WTC11 (cell line): ENCODE results near the gene LGALS9. TPM values are rescaled to one million over a fixed set of nuclear protein-coding genes. Genes with fewer than 3 reads are reported as not detected.

ENCODE experiments used
- ATAC-seq: fragments of 200-7000 bp; cut with Tn5 transposase; 2 replicates; pipeline ENCODE4 v1.10.0; 2021; ENCODE audit warnings: mild to moderate bottlenecking, moderate library complexity
- CTCF ChIA-PET: fragments of 300-600 bp; sonication (Branson Sonifier 250); formaldehyde crosslinking; loops from one replicate; lab custom pipeline; 2021; ENCODE audit warnings: antibody characterized with exemption; lab: Charles Lee
- POLR2A ChIA-PET: fragments of 350-600 bp; sonication (Branson Sonifier 250); formaldehyde crosslinking; loops from one replicate; lab custom pipeline; 2021; ENCODE audit warnings: antibody characterized with exemption; lab: Charles Lee
- DNase-seq: peaks from one replicate; pipeline ENCODE4 v3.0.0; 2021; ENCODE audit warnings: low spot score
- H3K27ac Mint-ChIP-seq: 2 replicates; pipeline ENCODE4 v1.8.0; 2021; ENCODE audit warnings: mixed read lengths
- H3K27me3 Mint-ChIP-seq: 2 replicates; pipeline ENCODE4 v1.8.0; 2021; ENCODE audit warnings: low read depth, mild to moderate bottlenecking, moderate library complexity, mixed read lengths
- H3K36me3 Mint-ChIP-seq: 2 replicates; pipeline ENCODE4 v1.8.0; 2021; ENCODE audit warnings: mixed read lengths
- H3K4me1 Mint-ChIP-seq: 2 replicates; pipeline ENCODE4 v1.8.0; 2022; ENCODE audit warnings: mixed read lengths
- H3K4me3 Mint-ChIP-seq: 2 replicates; pipeline ENCODE4 v1.8.0; 2021; ENCODE audit warnings: mild to moderate bottlenecking, moderate library complexity, mixed read lengths
- H3K9me3 Mint-ChIP-seq: 2 replicates; pipeline ENCODE4 v1.8.0; 2021; ENCODE audit warnings: mixed read lengths
- E2F1 ChIP-seq: sonication (generic); formaldehyde crosslinking; IDR thresholded peaks from 2 replicates; pipeline ENCODE4 v1.8.0; 2022; ENCODE audit warnings: mild to moderate bottlenecking, missing genetic modification reagents
- E2F4 ChIP-seq: sonication (generic); formaldehyde crosslinking; IDR thresholded peaks from 2 replicates; pipeline ENCODE4 v1.8.1; 2022; ENCODE audit warnings: low read depth, mild to moderate bottlenecking, moderate library complexity, missing genetic modification reagents, borderline replicate concordance
- EMX1 ChIP-seq: fragments of 250-450 bp; sonication (Bioruptor Pico); IDR thresholded peaks from 2 replicates; pipeline ENCODE4 v1.8.0; 2021; ENCODE audit warnings: mild to moderate bottlenecking
- FOXJ3 ChIP-seq: sonication (generic); formaldehyde crosslinking; IDR thresholded peaks from 2 replicates; pipeline ENCODE4 v1.9.0; 2021; ENCODE audit warnings: missing genetic modification reagents, mild to moderate bottlenecking, borderline replicate concordance
- GTF2I ChIP-seq: fragments of 250-450 bp; sonication (Bioruptor Pico); conservative IDR thresholded peaks from 2 replicates; pipeline ENCODE4 v1.4.0; 2021; ENCODE audit warnings: mild to moderate bottlenecking
- IRF2 ChIP-seq: sonication (generic); formaldehyde crosslinking; IDR thresholded peaks from 2 replicates; pipeline ENCODE4 v1.8.0; 2022; ENCODE audit warnings: low read depth, missing genetic modification reagents, borderline replicate concordance
- JUN ChIP-seq: sonication (generic); formaldehyde crosslinking; IDR thresholded peaks from 2 replicates; pipeline ENCODE4 v1.8.0; 2023; ENCODE audit warnings: mild to moderate bottlenecking, missing genetic modification reagents
- KAT7 ChIP-seq: sonication (generic); formaldehyde crosslinking; IDR thresholded peaks from 2 replicates; pipeline ENCODE4 v1.8.1; 2023; ENCODE audit warnings: missing genetic modification reagents, mild to moderate bottlenecking, borderline replicate concordance
- NFATC4 ChIP-seq: fragments of 250-450 bp; sonication (Bioruptor Pico); IDR thresholded peaks from 2 replicates; pipeline ENCODE4 v1.9.0; 2021; ENCODE audit warnings: mild to moderate bottlenecking
- NFE2L1 ChIP-seq: sonication (generic); formaldehyde crosslinking; IDR thresholded peaks from 2 replicates; pipeline ENCODE4 v1.8.1; 2023; ENCODE audit warnings: missing genetic modification reagents
- NFYB ChIP-seq: sonication (generic); formaldehyde crosslinking; conservative IDR thresholded peaks from 2 replicates; pipeline ENCODE4 v1.8.0; 2022; ENCODE audit warnings: low read depth, missing genetic modification reagents
- RELA ChIP-seq: sonication (generic); formaldehyde crosslinking; IDR thresholded peaks from 2 replicates; pipeline ENCODE4 v1.8.1; 2022; ENCODE audit warnings: missing genetic modification reagents, mild to moderate bottlenecking, borderline replicate concordance
- SMAD3 ChIP-seq: sonication (generic); formaldehyde crosslinking; IDR thresholded peaks from 2 replicates; pipeline ENCODE4 v1.8.0; 2022; ENCODE audit warnings: missing genetic modification reagents, mild to moderate bottlenecking, borderline replicate concordance
- SMAD4 ChIP-seq: sonication (generic); formaldehyde crosslinking; IDR thresholded peaks from 2 replicates; pipeline ENCODE4 v1.8.0; 2022; ENCODE audit warnings: mild to moderate bottlenecking, missing genetic modification reagents
- SP1 ChIP-seq: sonication (generic); formaldehyde crosslinking; conservative IDR thresholded peaks from 2 replicates; pipeline ENCODE4 v1.8.1; 2022; ENCODE audit warnings: missing genetic modification reagents
- TEAD4 ChIP-seq: sonication (generic); formaldehyde crosslinking; IDR thresholded peaks from 2 replicates; pipeline ENCODE4 v1.8.0; 2022; ENCODE audit warnings: mild to moderate bottlenecking, missing genetic modification reagents
- ZNF263 ChIP-seq: sonication (generic); formaldehyde crosslinking; IDR thresholded peaks from 2 replicates; pipeline ENCODE4 v1.8.1; 2022; ENCODE audit warnings: low read depth, mild to moderate bottlenecking, moderate library complexity, missing genetic modification reagents
- ZNF423 ChIP-seq: fragments of 250-450 bp; sonication (Bioruptor Pico); IDR thresholded peaks from 2 replicates; pipeline ENCODE4 v2.1.2; 2022; ENCODE audit warnings: mild to moderate bottlenecking, moderate library complexity
- ZNF671 ChIP-seq: fragments of 250-450 bp; sonication (Bioruptor Pico); IDR thresholded peaks from 2 replicates; pipeline ENCODE4 v1.8.0; 2021; ENCODE audit warnings: mild to moderate bottlenecking
- total RNA-seq: library from RNA; stranded (reverse); gene quantifications from 3 replicates; pipeline ENCODE4 v1.2.3, GENCODE V29; 2021
- TF ChIP-seq, protein P1 (sequence below): sonication (generic); formaldehyde crosslinking; IDR thresholded peaks from 2 replicates; pipeline ENCODE4 v1.8.1; 2022; ENCODE audit warnings: mild to moderate bottlenecking, moderate library complexity, missing genetic modification reagents
- TF ChIP-seq, protein P2 (sequence below): sonication (generic); formaldehyde crosslinking; IDR thresholded peaks from 2 replicates; pipeline ENCODE4 v1.8.0; 2022; ENCODE audit warnings: mild to moderate bottlenecking, missing genetic modification reagents
- TF ChIP-seq, protein P3 (sequence below): sonication (generic); formaldehyde crosslinking; IDR thresholded peaks from 2 replicates; pipeline ENCODE4 v1.8.1; 2023; ENCODE audit warnings: mild to moderate bottlenecking, missing genetic modification reagents, borderline replicate concordance

The LGALS9 gene
- total RNA-seq, 1 experiment from 2014 or later: 5.7 TPM

GRCh38 chr17:27582696-27583095 lies 48.3 kb upstream of the LGALS9 start:
- no peak for ATAC-seq
- DNase-seq: no peak

DNA sequence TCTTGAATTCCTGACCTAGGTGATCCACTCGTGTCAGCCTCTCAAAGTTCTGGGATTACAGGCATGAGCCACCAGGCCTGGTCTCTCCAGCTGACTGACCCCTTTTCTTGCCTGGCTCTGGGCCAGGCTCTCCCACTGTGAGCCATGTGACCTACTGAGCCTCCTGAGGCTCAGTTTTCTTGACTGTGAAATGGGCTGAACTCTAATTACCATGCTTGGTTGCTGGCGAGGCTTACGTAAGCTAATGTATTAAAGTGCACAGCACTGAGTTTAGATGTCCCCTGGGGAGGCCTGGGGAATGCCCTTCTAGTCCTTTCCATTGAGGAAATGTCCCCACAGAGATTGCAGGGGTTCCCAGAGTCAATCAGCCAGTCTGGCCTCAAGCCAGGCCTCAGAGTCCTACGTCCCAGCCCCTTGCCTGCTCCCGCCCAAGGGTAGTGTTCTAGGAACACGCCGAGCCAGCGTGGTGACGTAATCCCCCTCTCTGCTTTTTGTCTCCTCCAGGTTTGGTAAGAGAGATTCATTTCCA lies 45.8 kb upstream of the LGALS9 start:
- no peaks in the 10 kb centered on the region for H3K9me3 Mint-ChIP-seq
- no peaks in the 10 kb centered on the region for H3K27me3 Mint-ChIP-seq
- H3K36me3 Mint-ChIP-seq: peaks cover 6% of the 10 kb centered on the region; the same call in 1 of the 2 replicates
- ChIA-PET CTCF (interaction anchor here (0.7 to 1.2 kb wide), 2 partner anchors 14 to 295 kb away, joined by 3 read pairs; no protein-coding TSS in a partner anchor), POLR2A (no interaction called here)
- no peak overlapping the region for H3K4me3 Mint-ChIP-seq
- no peak overlapping the region for H3K27ac Mint-ChIP-seq
- TF ChIP-seq, protein P1, sequence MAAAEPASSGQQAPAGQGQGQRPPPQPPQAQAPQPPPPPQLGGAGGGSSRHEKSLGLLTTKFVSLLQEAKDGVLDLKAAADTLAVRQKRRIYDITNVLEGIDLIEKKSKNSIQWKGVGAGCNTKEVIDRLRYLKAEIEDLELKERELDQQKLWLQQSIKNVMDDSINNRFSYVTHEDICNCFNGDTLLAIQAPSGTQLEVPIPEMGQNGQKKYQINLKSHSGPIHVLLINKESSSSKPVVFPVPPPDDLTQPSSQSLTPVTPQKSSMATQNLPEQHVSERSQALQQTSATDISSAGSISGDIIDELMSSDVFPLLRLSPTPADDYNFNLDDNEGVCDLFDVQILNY (CRISPR knock-in tag): no peak
- no peak for TF ChIP-seq GTF2I (CRISPR knock-in tag)
- TF ChIP-seq NFATC4 (CRISPR knock-in tag): no peak
- peaks cover 2% of the 10 kb centered on the region; the same call in 1 of the 2 replicates for H3K4me1 Mint-ChIP-seq
- ATAC-seq (no peak), DNase-seq (no peak)

More at GRCh38 chr17:27582696-27583095, 48.3 kb upstream of the LGALS9 start:
- Mint-ChIP-seq H3K27ac (no peak overlapping the region), H3K4me1 (peaks cover 6% of the 10 kb centered on the region), H3K36me3 (peaks cover 6% of the 10 kb centered on the region; the same call in 1 of the 2 replicates), H3K9me3 (no peaks in the 10 kb centered on the region), H3K27me3 (no peaks in the 10 kb centered on the region), H3K4me3 (no peak overlapping the region)
- TF ChIP-seq, protein P2, sequence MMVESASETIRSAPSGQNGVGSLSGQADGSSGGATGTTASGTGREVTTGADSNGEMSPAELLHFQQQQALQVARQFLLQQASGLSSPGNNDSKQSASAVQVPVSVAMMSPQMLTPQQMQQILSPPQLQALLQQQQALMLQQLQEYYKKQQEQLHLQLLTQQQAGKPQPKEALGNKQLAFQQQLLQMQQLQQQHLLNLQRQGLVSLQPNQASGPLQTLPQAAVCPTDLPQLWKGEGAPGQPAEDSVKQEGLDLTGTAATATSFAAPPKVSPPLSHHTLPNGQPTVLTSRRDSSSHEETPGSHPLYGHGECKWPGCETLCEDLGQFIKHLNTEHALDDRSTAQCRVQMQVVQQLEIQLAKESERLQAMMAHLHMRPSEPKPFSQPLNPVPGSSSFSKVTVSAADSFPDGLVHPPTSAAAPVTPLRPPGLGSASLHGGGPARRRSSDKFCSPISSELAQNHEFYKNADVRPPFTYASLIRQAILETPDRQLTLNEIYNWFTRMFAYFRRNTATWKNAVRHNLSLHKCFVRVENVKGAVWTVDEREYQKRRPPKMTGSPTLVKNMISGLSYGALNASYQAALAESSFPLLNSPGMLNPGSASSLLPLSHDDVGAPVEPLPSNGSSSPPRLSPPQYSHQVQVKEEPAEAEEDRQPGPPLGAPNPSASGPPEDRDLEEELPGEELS: no peak
- no peak for TF ChIP-seq JUN (CRISPR knock-in tag)
- ChIA-PET POLR2A (interaction anchor here (0.6 kb wide), 1 partner anchor 59 kb away, joined by 4 read pairs; no protein-coding TSS in a partner anchor), CTCF (interaction anchor here (0.7 kb wide), 1 partner anchor 127 kb away, joined by 3 read pairs; the partner anchor contains the start of gene KSR1)

GRCh38 chr17:27585792-27586191 lies 45.2 kb upstream of the LGALS9 start:
- peaks cover 6% of the 10 kb centered on the region; the same call in 1 of the 2 replicates for H3K36me3 Mint-ChIP-seq
- H3K27me3 Mint-ChIP-seq: no peaks in the 10 kb centered on the region
- H3K9me3 Mint-ChIP-seq: no peaks in the 10 kb centered on the region
- 0 out of 2 replicates have a peak overlapping the region, but pooled peaks have one; percentile 32 for H3K27ac Mint-ChIP-seq
- H3K4me1 Mint-ChIP-seq: peaks cover 8% of the 10 kb centered on the region
- CTCF ChIA-PET: interaction anchor here (1.2 kb wide), 1 partner anchor 294 kb away, joined by 3 read pairs; no protein-coding TSS in a partner anchor
- no peak for DNase-seq
- no peak for ATAC-seq
- H3K4me3 Mint-ChIP-seq: no peak overlapping the region
- POLR2A ChIA-PET: no interaction called here
- TF ChIP-seq EMX1: no peak
- no peak for TF ChIP-seq RELA (CRISPR knock-in tag)
- TF ChIP-seq SMAD4 (CRISPR knock-in tag): no peak
- TF ChIP-seq SP1 (CRISPR knock-in tag): no peak
- no peak for TF ChIP-seq ZNF423 (CRISPR knock-in tag)
- no peak for TF ChIP-seq NFE2L1 (CRISPR knock-in tag)
- TF ChIP-seq E2F4 (CRISPR knock-in tag): no peak
- no peak for TF ChIP-seq NFYB (CRISPR knock-in tag)
- no peak for TF ChIP-seq ZNF263 (CRISPR knock-in tag)
- TF ChIP-seq FOXJ3 (CRISPR knock-in tag): no peak
- TF ChIP-seq ZNF671: no peak
- TF ChIP-seq, protein P1 (CRISPR knock-in tag): no peak
- TF ChIP-seq, protein P3, sequence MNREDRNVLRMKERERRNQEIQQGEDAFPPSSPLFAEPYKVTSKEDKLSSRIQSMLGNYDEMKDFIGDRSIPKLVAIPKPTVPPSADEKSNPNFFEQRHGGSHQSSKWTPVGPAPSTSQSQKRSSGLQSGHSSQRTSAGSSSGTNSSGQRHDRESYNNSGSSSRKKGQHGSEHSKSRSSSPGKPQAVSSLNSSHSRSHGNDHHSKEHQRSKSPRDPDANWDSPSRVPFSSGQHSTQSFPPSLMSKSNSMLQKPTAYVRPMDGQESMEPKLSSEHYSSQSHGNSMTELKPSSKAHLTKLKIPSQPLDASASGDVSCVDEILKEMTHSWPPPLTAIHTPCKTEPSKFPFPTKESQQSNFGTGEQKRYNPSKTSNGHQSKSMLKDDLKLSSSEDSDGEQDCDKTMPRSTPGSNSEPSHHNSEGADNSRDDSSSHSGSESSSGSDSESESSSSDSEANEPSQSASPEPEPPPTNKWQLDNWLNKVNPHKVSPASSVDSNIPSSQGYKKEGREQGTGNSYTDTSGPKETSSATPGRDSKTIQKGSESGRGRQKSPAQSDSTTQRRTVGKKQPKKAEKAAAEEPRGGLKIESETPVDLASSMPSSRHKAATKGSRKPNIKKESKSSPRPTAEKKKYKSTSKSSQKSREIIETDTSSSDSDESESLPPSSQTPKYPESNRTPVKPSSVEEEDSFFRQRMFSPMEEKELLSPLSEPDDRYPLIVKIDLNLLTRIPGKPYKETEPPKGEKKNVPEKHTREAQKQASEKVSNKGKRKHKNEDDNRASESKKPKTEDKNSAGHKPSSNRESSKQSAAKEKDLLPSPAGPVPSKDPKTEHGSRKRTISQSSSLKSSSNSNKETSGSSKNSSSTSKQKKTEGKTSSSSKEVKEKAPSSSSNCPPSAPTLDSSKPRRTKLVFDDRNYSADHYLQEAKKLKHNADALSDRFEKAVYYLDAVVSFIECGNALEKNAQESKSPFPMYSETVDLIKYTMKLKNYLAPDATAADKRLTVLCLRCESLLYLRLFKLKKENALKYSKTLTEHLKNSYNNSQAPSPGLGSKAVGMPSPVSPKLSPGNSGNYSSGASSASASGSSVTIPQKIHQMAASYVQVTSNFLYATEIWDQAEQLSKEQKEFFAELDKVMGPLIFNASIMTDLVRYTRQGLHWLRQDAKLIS: no peak
- TF ChIP-seq GTF2I (CRISPR knock-in tag): no peak
- TF ChIP-seq TEAD4 (CRISPR knock-in tag): no peak
- no peak for TF ChIP-seq KAT7
- no peak for TF ChIP-seq SMAD3 (CRISPR knock-in tag)
- no peak for TF ChIP-seq IRF2 (CRISPR knock-in tag)
- no peak for TF ChIP-seq E2F1 (CRISPR knock-in tag)
